Nephron progenitor cell (in vitro differentiated cells): ENCODE results near the gene FOSL1.

Experiments used
- DNase-seq: peaks from one replicate; pipeline ENCODE4 v3.0.0; 2021
- H3K27ac Mint-ChIP-seq: 2 replicates; pipeline ENCODE4 v1.8.0; 2021; ENCODE audit warnings: mild to moderate bottlenecking, moderate library complexity, mixed read lengths
- H3K27me3 Mint-ChIP-seq: 2 replicates; pipeline ENCODE4 v1.8.0; 2021; ENCODE audit warnings: mild to moderate bottlenecking, low read depth, mixed read lengths; ENCODE audit not compliant: poor library complexity
- H3K36me3 Mint-ChIP-seq: 2 replicates; pipeline ENCODE4 v1.8.0; 2021; ENCODE audit warnings: low read depth, mixed read lengths
- H3K4me1 Mint-ChIP-seq: 2 replicates; pipeline ENCODE4 v1.8.0; 2021; ENCODE audit warnings: mixed read lengths
- H3K4me3 Mint-ChIP-seq: 2 replicates; pipeline ENCODE4 v1.8.0; 2021; ENCODE audit warnings: mild to moderate bottlenecking, moderate library complexity, mixed read lengths
- H3K9me3 Mint-ChIP-seq: 2 replicates; pipeline ENCODE4 v1.8.0; 2021; ENCODE audit warnings: mild to moderate bottlenecking, moderate library complexity, mixed read lengths
- TF ChIP-seq, protein P1 (sequence below): fragments of 200-600 bp; sonication (generic); IDR thresholded peaks from 2 replicates; pipeline ENCODE4 v1.5.0; 2021; ENCODE audit warnings: antibody characterized with exemption

Gene FOSL1

DNA sequence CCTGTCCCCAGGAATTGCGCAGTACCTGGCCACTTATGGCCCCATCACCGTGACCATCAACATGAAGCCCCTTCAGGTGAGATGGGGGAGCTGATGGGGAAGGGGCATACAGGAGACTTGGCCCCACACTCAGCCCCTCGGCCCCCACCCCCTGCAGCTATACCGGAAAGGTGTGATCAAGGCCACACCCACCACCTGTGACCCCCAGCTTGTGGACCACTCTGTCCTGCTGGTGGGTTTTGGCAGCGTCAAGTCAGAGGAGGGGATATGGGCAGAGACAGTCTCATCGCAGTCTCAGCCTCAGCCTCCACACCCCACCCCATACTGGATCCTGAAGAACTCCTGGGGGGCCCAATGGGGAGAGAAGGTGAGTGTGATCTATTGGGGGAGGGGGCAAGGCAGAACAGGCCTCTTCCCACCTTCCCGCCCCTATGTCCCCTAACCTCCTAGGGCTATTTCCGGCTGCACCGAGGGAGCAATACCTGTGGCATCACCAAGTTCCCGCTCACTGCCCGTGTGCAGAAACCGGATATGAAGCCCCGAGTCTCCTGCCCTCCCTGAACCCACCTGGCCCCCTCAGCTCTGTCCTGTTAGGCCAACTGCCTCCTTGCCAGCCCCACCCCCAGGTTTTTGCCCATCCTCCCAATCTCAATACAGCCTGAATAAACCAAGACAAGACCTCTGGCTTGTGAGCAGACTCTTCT is 17.0 kb downstream of the FOSL1 start:
- Mint-ChIP-seq H3K27me3 (no peaks in the 10 kb centered on the region), H3K4me1 (peaks cover 35% of the 10 kb centered on the region), H3K27ac (no peak overlapping the region), H3K9me3 (no peaks in the 10 kb centered on the region), H3K36me3 (peaks cover 33% of the 10 kb centered on the region), H3K4me3 (no peak overlapping the region)
- TF ChIP-seq, protein P1, sequence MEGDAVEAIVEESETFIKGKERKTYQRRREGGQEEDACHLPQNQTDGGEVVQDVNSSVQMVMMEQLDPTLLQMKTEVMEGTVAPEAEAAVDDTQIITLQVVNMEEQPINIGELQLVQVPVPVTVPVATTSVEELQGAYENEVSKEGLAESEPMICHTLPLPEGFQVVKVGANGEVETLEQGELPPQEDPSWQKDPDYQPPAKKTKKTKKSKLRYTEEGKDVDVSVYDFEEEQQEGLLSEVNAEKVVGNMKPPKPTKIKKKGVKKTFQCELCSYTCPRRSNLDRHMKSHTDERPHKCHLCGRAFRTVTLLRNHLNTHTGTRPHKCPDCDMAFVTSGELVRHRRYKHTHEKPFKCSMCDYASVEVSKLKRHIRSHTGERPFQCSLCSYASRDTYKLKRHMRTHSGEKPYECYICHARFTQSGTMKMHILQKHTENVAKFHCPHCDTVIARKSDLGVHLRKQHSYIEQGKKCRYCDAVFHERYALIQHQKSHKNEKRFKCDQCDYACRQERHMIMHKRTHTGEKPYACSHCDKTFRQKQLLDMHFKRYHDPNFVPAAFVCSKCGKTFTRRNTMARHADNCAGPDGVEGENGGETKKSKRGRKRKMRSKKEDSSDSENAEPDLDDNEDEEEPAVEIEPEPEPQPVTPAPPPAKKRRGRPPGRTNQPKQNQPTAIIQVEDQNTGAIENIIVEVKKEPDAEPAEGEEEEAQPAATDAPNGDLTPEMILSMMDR = no peak
- no peak for DNase-seq

DNA sequence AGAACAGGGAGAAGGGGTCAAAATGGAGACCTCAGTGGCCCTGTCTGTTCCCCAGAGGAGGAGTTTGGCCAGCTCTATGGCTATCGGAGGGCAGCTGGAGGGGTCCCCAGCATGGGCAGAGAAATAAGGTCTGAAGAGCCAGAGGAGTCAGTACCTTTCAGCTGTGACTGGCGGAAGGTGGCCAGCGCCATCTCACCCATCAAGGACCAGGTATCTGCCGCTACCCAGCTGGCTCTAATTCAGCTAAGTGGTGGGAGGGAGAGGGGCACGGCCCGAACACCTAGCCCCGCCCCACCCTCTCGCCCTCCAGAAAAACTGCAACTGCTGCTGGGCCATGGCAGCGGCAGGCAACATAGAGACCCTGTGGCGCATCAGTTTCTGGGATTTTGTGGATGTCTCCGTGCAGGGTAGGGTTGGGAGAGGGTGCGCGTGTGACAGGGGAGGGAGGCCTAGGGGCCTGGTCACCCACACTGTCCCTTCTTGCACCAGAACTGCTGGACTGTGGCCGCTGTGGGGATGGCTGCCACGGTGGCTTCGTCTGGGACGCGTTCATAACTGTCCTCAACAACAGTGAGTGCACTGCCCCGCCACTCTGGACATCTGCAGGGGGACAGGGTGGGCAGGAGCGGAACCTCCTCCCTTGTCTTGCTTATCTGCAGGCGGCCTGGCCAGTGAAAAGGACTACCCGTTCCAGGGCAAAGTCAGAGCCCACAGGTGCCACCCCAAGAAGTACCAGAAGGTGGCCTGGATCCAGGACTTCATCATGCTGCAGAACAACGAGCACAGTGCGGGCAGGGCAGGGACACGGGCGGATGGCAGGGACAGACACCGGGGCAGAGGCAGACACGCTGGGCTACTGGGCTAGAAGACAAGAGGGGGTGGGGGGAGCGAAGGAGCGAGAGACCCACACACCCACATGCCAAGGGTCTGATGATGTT is 17.8 kb downstream of the FOSL1 start:
- Mint-ChIP-seq H3K4me3 (no peak overlapping the region), H3K27me3 (no peaks in the 10 kb centered on the region), H3K36me3 (peaks cover 33% of the 10 kb centered on the region), H3K4me1 (peaks cover 30% of the 10 kb centered on the region), H3K9me3 (no peaks in the 10 kb centered on the region), H3K27ac (no peak overlapping the region)
- DNase-seq = no peak
- TF ChIP-seq, protein P1 = no peak

DNA sequence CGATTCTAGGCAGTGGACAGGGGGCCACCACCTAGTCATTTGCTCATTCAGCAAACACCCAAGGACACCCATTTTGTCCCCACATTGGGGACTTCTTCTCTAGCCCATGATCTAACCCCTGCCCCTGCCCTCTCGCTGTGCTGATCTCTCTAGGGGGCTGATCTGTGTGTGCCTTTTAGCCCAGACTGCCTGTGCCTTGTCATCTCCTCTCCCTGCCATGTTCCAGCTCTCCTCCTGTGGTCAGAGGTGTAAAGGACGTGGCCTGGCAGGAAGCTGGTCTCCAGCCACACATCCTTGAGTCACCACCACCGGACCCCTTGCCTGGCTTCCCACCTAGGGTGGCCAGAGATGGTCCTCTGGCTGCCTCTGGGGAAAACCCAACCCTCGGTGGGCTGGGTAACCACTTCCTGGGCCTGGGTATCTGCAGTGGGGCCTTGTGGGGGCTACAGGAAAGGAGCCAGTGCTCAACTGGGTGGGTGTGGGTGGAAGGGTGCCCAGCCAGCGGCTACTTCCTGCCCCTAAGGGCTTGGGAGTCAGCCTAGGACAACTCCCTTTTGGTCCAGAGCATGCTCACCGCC is 19.3 kb downstream of the FOSL1 start:
- H3K27ac Mint-ChIP-seq = no peak overlapping the region
- no peaks in the 10 kb centered on the region for H3K27me3 Mint-ChIP-seq
- H3K36me3 Mint-ChIP-seq = peaks cover 23% of the 10 kb centered on the region
- TF ChIP-seq, protein P1 = no peak
- H3K4me3 Mint-ChIP-seq = no peak overlapping the region
- H3K9me3 Mint-ChIP-seq = no peaks in the 10 kb centered on the region
- H3K4me1 Mint-ChIP-seq = peaks cover 15% of the 10 kb centered on the region
- DNase-seq = no peak

DNA sequence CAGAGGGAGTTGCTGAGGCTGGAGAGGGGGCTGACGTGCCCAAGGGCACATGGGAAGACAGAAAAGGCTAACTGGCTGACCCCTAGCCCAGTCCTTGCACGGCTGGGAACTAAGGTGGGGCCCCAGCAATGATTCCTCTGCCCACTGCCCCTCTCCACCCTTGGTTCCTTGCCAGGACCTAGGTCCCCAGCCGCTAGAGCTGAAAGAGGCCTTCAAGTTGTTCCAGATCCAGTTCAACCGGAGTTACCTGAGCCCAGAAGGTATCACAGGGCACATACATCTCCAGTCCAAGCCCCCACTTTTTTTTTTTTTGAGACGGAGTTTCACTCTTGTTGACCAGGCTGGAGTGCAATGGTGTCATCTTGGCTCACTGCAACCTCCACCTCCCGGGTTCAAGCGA is 20.2 kb downstream of the FOSL1 start:
- TF ChIP-seq, protein P1 = no peak
- Mint-ChIP-seq H3K27ac (no peak overlapping the region), H3K36me3 (peaks cover 14% of the 10 kb centered on the region), H3K4me1 (peaks cover 15% of the 10 kb centered on the region), H3K27me3 (no peaks in the 10 kb centered on the region), H3K4me3 (no peak overlapping the region), H3K9me3 (no peaks in the 10 kb centered on the region)
- no peak for DNase-seq

DNA sequence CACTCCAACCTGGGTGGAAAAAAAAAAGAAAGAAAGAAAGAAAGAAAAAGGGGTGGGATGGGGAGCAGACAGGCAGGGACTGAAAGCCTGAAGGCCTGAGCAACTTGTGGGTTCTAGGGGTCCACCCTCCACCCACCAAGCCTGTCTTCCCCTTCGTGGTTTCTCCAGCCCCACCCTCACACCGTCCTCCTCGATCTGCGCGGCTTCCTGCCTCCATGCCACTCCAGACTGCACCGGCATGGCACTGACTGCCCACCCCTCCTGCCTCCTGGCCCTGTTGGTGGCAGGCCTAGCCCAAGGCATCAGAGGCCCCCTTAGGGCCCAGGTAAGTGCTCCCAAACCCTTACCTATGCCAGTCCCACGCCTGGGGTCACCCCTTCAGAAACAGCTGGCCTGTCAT is 20.6 kb downstream of the FOSL1 start, which contains the start of gene CTSW:
TSS of gene CTSW (plus strand) at position 221 of the 400 bp plus-strand sequence. CDS start at position 239, 18 bp downstream.
- TF ChIP-seq, protein P1 = no peak
- Mint-ChIP-seq H3K27ac (peak within 1 kb of the TSS; percentile 32), H3K36me3 (peaks cover 10% of the 10 kb centered on the region), H3K27me3 (no peaks in the 10 kb centered on the region), H3K4me1 (peaks cover 13% of the 10 kb centered on the region), H3K9me3 (no peaks in the 10 kb centered on the region), H3K4me3 (no peak within 1 kb of the TSS)
- no peak for DNase-seq
